GM12875 (cell line): ENCODE measurements around the gene CITED4.

Source experiments
- H3K4me3 ChIP-seq: one replicate; pipeline ENCODE4 v1.5.1; 2011; ENCODE audit warnings: low read depth, low read length, control low read depth
- CTCF ChIP-seq: IDR thresholded peaks from 2 replicates; pipeline ENCODE4 v1.5.1; 2011; ENCODE audit warnings: low read depth, mild to moderate bottlenecking, control low read depth, inconsistent platforms, low read length, moderate library complexity, borderline replicate concordance; ENCODE audit not compliant: insufficient read depth

The CITED4 gene

GRCh38 chr1:40862008-40862863, at the start of gene CITED4:
Gene CITED4, minus strand, starts transcription at chr1:40862363. Its CDS starts 236 bp downstream, at chr1:40862127.
- peak within 1 kb of the TSS; percentile 44 for H3K4me3 ChIP-seq
- no peak for TF ChIP-seq CTCF

GRCh38 chr1:40911105-40911504, 48.9 kb upstream of the CITED4 start:
- H3K4me3 ChIP-seq = no peak overlapping the region
- TF ChIP-seq CTCF = no peak

GRCh38 chr1:40909281-40909680, 47.1 kb upstream of the CITED4 start:
- H3K4me3 ChIP-seq = no peak overlapping the region
- TF ChIP-seq CTCF = no peak

GRCh38 chr1:40908350-40908749, 46.2 kb upstream of the CITED4 start:
- no peak overlapping the region for H3K4me3 ChIP-seq
- TF ChIP-seq CTCF = no peak

GRCh38 chr1:40907899-40908298, 45.7 kb upstream of the CITED4 start:
- no peak for TF ChIP-seq CTCF
- H3K4me3 ChIP-seq = no peak overlapping the region

- no peak for TF ChIP-seq CTCF
Measured at GRCh38 chr1:40906781-40907400, 44.7 kb upstream of the CITED4 start.

GRCh38 chr1:40905061-40905460, 42.9 kb upstream of the CITED4 start:
- no peak overlapping the region for H3K4me3 ChIP-seq
- TF ChIP-seq CTCF = no peak

More at GRCh38 chr1:40906781-40907400, 44.7 kb upstream of the CITED4 start:
- no peak overlapping the region for H3K4me3 ChIP-seq
